WTC11 (cell line): Measurements from ENCODE around the gene MEGF6.

Experiments
- ATF3 ChIP-seq: sonication (generic); formaldehyde crosslinking; conservative IDR thresholded peaks from 2 replicates; pipeline ENCODE4 v1.8.1; 2022; ENCODE audit warnings: mild to moderate bottlenecking, missing genetic modification reagents
- ZNF232 ChIP-seq: sonication (generic); formaldehyde crosslinking; IDR thresholded peaks from 2 replicates; pipeline ENCODE4 v1.8.0; 2022; ENCODE audit warnings: mild to moderate bottlenecking, missing genetic modification reagents
- TF ChIP-seq, protein P1 (sequence below): sonication (generic); formaldehyde crosslinking; IDR thresholded peaks from 2 replicates; pipeline ENCODE4 v1.8.1; 2022; ENCODE audit warnings: low read depth, missing genetic modification reagents, borderline replicate concordance
- TF ChIP-seq, protein P2 (sequence below): fragments of 200-600 bp; IDR thresholded peaks from 2 replicates; pipeline ENCODE4 v1.8.0; 2022; ENCODE audit warnings: antibody characterized with exemption

- TF ChIP-seq, protein P1, sequence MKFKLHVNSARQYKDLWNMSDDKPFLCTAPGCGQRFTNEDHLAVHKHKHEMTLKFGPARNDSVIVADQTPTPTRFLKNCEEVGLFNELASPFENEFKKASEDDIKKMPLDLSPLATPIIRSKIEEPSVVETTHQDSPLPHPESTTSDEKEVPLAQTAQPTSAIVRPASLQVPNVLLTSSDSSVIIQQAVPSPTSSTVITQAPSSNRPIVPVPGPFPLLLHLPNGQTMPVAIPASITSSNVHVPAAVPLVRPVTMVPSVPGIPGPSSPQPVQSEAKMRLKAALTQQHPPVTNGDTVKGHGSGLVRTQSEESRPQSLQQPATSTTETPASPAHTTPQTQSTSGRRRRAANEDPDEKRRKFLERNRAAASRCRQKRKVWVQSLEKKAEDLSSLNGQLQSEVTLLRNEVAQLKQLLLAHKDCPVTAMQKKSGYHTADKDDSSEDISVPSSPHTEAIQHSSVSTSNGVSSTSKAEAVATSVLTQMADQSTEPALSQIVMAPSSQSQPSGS, result no peak
- TF ChIP-seq ATF3 (CRISPR knock-in tag) (no peak), ZNF232 (CRISPR knock-in tag) (no peak)
- TF ChIP-seq, protein P2, sequence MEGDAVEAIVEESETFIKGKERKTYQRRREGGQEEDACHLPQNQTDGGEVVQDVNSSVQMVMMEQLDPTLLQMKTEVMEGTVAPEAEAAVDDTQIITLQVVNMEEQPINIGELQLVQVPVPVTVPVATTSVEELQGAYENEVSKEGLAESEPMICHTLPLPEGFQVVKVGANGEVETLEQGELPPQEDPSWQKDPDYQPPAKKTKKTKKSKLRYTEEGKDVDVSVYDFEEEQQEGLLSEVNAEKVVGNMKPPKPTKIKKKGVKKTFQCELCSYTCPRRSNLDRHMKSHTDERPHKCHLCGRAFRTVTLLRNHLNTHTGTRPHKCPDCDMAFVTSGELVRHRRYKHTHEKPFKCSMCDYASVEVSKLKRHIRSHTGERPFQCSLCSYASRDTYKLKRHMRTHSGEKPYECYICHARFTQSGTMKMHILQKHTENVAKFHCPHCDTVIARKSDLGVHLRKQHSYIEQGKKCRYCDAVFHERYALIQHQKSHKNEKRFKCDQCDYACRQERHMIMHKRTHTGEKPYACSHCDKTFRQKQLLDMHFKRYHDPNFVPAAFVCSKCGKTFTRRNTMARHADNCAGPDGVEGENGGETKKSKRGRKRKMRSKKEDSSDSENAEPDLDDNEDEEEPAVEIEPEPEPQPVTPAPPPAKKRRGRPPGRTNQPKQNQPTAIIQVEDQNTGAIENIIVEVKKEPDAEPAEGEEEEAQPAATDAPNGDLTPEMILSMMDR, result no peak
Observed at GRCh38 chr1:3451994-3452865, 159.1 kb downstream of the MEGF6 start.
